Esophagus muscularis mucosa (tissue), 4 donors: ENCODE data around the gene FAM13A.

Source experiments
- EP300 ChIP-seq: sonication (generic); formaldehyde crosslinking; IDR thresholded peaks from one replicate; pipeline ENCODE4 v1.6.1; 2017; ENCODE audit warnings: antibody characterized with exemption
- POLR2A ChIP-seq: fragments of 450-650 bp; IDR thresholded peaks from one replicate; pipeline ENCODE4 v1.6.1; 2017; ENCODE audit warnings: antibody characterized with exemption, moderate library complexity, mild to moderate bottlenecking, low read depth
- POLR2AphosphoS5 ChIP-seq, 2 donors: sonication (generic); formaldehyde crosslinking; IDR thresholded peaks; one replicate each; pipeline ENCODE4 v1.6.1; 2017; ENCODE audit warnings: antibody characterized with exemption in 2 of 2
- TF ChIP-seq, protein P1 (sequence below), 3 experiments: fragments of 200-600 bp in 2 of 3; fragments of 450-650 bp in 1 of 3; sonication (generic) in 2 of 3; IDR thresholded peaks; one replicate each; pipeline ENCODE4 v1.5.1; 2017 to 2019; ENCODE audit warnings: antibody characterized with exemption in 3 of 3, mild to moderate bottlenecking in 2 of 3, moderate library complexity in 1 of 3

DNA sequence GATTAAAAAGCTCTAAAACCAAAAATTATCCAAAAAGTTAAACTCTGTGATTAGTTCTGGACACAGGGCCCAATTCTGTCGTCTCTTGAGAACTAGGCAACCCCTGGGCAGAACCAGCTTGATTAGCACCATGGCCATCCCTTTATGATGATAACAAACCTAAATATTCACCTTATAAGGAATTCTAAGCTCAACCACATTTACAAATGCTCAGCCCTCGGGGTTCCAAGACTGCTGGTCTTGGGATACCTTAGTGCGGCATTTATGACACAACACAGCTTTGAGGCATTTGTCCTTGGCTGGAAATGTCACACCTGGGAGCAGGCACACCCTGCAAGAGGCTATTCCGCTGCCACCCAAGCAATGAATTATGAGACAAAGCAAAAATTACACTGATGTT lies 331.8 kb downstream of the FAM13A start:
- TF ChIP-seq, protein P1, sequence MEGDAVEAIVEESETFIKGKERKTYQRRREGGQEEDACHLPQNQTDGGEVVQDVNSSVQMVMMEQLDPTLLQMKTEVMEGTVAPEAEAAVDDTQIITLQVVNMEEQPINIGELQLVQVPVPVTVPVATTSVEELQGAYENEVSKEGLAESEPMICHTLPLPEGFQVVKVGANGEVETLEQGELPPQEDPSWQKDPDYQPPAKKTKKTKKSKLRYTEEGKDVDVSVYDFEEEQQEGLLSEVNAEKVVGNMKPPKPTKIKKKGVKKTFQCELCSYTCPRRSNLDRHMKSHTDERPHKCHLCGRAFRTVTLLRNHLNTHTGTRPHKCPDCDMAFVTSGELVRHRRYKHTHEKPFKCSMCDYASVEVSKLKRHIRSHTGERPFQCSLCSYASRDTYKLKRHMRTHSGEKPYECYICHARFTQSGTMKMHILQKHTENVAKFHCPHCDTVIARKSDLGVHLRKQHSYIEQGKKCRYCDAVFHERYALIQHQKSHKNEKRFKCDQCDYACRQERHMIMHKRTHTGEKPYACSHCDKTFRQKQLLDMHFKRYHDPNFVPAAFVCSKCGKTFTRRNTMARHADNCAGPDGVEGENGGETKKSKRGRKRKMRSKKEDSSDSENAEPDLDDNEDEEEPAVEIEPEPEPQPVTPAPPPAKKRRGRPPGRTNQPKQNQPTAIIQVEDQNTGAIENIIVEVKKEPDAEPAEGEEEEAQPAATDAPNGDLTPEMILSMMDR (IDR thresholded peaks at IDR 0.05) = no peak
- TF ChIP-seq POLR2A = no peak
- TF ChIP-seq POLR2AphosphoS5 (IDR thresholded peaks at IDR 0.05) = no peak
- TF ChIP-seq EP300 = no peak
